Measurements from ENCODE around the gene CDKN2AIP.
A peak's percentile ranks its signal among the peaks of the same experiment; 100 is the strongest.
"Not testable (repeated sequence)": the region's sequence is repeated elsewhere in the genome, so short reads cannot be mapped to it uniquely, and the experiment has no call there.

The CDKN2AIP gene

DNA sequence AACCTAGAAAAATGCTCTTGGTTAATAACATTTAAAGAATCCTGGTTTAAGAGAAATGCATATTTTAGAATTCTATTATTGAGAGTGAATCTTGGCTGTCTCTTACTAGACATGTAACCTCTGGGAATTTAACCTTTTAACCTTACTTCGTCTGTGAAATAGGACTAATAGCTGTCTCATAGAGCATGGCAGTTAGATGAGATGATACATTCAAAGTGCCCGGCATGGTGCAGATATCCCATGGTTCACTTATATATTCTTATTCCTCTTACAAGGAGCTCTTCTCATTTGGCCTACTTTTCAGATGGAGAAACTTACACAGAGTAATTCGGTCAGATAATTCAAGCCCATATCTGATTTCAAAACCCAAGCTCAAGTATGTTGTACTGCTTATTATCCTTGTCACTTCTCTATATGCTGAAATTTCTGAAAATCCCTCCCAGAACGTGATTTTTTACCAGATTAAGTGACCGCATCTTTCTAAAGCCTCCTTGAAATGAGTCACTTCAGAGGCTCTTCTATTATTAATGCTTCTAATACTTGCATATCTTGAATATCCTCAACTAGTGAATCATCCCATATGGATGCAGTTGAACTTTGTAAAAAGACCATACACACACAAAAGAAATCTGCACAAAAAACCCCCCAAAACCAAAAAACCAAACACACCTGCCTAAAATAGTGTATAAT is 4.9 kb downstream of the CDKN2AIP start:
- DNase-seq, result no peak

DNA sequence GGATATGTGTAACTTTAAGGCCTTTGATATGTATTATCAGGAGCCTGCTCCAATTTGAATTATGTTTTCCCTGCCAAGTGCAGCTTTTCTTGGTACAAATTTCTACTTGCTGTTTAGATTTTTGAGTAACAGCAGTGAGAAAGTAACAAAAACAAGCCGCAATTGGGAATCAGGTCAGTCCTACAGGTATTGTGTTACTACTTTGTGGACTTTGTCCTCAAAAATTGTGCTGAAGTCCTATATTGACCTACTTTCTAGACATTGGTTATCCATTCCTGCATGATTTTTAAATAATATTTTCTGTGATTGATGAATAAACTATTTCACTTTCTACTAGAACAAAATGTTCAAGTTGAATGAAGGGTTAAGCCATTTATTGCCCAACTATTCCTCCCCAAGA is 5.7 kb downstream of the CDKN2AIP start:
- DNase-seq, result no peak

DNA sequence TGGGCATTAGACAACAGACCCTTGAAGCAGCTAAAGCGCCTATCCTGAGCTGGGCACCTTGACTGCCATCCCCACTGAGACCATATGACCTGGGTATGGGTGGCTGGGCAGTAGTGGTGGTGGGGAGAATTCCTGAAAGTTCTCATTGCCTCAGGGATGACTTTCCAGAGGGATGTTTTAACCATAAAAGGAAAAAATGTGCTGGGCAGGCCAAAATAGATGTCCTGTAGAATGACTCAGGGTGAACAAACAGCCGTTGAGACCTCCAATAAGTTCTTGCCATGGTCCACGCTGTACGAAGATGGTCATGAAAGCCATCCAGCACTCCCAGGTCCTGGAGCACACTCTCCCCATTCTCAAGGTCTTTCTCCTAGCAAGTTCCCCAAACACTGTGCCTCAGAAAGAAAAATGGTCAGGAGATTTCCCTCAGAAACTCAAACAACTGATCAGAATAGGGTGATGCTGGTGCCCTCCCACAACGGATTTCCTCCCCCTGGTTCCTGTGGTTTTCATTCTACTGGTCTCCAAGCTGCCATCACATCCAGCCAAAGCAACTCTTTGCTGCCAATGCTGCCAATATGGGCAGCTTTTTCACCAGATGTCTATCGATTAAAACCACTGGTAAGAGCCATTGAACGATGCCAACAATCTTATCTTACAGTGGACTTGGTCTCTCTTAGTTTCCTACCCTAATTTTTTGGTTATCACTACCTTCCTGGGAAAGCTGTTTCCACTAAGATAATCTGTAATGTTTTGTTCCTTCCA is 11.2 kb downstream of the CDKN2AIP start:
- no peak for DNase-seq

DNA sequence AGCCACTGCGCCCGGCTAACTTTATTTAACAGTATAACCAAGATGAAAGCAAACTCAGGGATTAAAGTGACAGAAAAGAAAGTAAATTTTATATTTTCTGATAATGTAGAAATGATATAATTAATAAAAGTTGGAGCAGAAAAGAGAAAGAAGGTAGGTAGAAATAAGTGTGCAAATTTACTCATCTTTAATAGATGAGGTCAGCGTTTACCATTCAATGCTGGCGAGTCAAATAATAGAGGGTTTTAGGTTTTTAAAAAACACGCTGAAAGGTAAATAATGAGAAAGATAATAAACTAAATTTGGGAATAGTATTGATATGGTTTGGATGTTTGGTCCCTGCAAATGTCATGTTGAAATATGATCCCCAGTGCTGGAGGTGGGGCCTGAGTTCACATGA is 13.6 kb downstream of the CDKN2AIP start:
- no peak for DNase-seq

DNA sequence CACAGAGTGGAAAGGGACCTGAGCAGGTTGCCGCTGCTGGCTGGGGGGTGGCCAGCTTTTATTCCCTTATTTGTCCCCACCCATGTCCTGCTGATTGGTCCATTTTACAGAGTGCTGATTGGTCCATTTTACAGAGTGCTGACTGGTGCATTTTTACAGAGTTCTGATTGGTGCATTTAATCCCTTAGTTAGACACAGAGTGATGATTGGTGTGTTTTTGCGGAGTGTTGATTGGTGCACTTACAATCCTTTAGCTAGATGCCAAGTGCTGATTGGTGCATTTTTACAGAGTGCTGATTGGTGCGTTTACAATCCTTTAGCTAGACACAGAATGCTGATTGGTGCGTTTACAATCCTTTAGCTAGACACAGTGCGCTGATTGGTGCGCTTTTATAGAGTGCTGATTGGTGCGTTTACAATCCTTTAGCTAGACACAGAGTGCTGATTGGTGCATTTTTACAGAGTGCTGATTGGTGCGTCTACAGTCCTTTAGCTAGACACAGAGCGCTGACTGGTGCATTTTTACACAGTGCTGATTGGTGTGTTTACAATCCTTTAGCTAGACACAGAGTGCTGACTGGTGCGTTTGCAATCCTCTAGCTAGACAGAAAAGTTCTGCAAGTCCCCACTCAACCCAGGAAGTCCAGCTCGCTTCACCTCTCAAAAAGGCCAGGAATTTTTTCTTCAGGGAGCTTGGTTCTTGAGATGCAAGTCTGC is 19.6 kb downstream of the CDKN2AIP start:
- DNase-seq, result not testable (repeated sequence)

DNA sequence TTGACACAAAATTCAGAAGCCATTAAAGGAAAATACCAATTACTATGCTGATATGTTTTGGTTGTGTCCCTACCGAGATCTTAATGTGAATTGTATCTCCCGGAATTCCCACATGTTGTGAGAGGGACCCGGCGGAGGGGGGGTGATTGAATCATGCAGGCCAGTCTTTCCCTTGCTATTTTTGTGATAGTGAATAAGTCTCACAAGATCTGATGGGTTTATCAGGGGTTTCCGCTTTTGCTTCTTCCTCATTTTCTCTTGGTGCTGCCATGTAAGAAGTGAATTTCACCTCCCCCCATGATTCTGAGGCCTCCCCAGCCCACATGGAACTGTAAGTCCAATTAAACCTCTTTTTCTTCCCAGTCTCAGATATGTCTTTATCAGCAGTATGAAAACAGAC is 21.4 kb downstream of the CDKN2AIP start:
- DNase-seq, result not testable (repeated sequence)

DNA sequence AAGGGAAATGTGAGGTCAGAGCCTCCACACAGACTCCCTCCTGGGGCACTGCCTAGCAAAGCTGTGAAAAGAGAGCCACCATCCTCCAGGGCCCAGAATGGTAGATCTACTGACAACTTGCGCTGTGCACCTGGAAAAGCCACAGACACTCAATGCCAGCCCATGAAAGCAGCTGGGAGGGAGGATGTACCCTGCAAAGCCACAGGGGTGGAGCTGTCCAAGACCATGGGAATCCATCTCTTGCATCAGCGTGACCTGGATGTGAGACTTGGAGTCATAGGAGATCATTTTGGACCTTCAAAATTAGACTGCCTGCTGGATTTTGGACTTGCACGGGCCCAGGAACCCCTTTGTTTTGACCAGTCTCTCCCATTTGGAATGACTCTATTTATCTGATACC is 22.8 kb downstream of the CDKN2AIP start:
- no peak for DNase-seq

DNA sequence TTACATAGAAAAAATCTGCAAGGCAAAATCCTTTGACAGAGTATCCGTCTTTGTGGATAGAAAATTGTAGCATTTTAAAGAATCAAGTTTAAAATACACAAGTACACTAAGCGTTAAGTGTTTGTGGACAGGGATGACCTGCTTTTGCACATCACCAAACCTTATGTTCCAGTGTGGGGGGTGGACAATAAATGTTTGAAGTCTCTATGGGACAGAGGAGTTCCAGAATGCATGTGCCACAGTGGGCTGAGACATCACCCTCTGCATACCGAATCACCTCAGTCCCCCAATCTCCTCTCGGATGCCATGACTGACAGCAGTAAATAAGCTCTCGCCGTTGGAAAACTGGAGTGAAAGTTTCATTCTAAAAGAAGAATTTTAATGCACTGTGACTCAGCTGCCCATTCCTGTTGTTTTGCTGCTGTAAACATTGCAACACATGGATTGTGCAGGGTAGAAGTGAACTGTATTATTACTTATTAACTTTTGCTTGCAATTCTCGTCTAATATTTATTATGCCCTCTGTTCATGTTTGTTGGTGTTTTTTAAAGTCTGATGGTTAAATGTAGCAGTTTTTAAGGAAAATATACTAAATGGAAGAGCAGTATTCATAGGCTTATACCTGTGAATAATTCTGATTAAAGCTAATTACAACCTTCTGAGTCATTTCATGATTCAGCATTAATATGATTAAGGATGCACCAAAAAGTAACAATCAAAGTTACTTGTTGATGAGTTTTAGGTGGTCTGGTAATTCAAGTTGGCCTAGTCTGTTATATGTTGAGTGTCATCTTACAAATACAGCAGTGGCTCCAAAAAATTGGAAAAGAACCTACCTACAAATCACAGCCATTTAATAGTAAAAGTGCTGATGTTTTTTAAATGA is 24.0 kb downstream of the CDKN2AIP start:
- DNase-seq, result no peak

DNA sequence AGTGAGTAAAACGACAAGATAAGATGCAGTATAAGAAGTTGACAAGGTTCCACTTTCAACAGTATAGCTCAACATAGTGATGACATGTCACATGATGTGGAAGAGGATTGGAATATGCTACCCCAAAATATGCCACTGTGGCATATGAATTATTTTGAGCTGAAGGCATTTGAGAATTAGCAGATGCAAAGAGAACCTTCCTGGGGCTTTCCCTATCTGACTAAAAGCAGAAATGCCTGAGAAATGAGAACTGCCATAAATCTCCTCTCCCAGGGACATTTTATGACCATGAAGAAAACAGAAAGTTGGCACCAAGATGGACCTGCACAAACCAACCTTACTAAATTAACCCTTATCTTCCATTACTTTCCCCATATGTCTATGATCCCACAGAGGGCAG is 24.8 kb downstream of the CDKN2AIP start:
- DNase-seq, result no peak

DNA sequence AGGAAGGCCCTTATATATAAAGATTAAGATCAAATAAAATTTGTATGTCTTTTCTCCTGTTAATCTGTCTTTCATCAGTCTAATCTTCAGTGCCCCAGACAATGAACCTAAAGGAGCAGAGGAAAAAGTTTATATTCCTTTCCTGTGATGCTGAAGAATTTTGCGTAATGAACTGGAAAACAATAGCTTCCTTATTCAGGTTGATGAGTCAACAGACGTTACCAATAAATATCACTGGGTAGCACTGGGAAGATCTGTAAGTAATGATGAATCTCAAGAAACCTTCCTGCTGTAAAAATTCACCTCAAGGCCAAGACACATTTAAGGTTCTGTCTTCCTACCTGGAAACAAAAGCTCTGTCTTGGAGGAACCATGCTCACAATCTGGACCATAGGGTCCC is 25.5 kb downstream of the CDKN2AIP start:
- DNase-seq, result no peak

DNA sequence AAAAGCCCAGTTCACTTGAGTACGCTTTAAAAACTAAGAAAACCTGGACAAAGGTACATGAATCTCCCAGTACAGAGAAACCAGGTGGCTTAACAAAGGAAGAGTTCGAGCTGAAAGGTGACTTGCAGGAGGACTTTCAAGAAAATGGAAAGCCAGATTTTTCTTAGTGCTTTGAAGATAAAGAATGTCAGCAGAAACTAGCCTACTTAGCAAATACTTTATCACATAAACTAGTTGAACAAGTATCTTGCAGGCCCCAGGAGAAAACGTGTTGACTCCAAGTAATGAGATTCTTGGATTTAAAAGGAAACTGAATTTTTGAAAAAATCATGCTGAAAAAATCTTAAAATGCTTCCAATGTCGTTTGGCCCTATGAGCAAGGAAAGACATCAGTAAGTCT is 26.4 kb downstream of the CDKN2AIP start:
- no peak for DNase-seq

DNA sequence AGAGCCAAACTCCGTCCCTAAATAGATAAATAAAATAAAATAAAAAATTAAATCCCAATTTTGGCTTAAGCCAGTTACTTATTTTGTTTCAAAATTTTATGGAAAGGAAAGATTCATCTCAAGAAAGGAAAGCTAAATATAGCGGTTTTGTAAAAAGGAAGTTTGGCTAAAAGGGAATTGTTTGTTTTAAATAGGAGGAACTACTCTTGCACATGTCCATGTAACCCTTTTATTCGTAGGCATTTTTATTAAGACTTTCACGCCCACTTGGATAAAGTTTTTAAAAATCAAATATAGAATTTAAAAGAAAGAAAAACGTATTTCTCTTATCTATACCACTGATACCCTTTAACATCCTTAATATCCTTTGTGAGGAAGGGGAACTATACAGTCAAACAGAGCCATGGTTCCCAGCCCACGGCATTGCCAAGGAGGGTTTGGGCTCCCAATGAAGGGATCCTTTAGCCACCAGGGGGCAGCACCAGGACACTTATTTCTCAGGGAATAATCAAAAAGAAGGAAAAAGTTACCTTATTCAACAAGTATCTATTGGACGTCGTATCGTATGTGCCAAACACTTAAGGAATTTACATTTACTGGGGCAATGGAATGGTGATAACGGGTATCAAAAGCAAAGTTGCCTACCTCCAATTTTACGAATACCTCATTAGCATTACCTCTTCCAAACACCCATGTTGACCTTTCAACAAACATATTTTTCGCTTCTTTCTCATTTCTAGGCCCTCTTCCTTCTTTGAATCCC is 27.7 kb downstream of the CDKN2AIP start:
- DNase-seq, result peak; percentile 77

DNA sequence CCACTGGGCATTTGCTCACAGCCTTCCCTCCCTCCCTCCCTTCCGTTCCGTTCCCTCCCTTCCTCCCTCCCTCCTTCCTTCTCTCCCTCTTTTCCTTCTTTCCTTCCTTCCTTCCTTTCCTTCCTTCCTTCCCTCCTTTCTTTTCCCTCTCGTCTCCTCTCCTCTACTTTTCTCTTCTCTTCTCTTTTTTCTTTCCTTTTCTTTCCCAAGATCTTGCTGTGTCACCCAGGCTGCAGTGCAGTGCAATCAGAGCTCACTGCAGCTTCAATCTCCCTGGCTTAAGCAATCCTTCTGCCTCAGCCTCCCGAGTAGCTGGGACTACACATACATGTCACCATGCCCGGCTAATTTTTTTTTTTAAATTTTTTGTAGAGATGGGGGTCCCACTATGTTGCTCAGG is 33.7 kb downstream of the CDKN2AIP start:
- no peak for DNase-seq

DNA sequence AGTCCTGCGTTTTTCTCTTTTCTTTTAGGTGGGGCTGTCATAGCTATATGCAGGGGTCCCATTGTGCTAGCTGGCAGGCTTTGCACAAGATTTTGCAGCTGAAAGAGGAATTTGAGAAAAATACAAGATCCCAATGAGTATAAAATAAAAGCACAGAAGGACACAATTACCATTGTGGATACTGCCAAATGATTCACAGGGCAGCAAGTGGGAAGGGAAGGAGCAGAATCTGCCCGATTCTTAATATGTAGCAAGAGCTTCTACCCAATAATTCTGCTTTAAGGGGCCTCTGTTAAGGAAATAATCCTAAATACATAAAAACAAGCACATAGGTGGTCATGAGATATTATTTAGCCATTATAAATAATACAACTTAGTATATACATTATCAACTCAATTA is 34.5 kb downstream of the CDKN2AIP start:
- no peak for DNase-seq

DNA sequence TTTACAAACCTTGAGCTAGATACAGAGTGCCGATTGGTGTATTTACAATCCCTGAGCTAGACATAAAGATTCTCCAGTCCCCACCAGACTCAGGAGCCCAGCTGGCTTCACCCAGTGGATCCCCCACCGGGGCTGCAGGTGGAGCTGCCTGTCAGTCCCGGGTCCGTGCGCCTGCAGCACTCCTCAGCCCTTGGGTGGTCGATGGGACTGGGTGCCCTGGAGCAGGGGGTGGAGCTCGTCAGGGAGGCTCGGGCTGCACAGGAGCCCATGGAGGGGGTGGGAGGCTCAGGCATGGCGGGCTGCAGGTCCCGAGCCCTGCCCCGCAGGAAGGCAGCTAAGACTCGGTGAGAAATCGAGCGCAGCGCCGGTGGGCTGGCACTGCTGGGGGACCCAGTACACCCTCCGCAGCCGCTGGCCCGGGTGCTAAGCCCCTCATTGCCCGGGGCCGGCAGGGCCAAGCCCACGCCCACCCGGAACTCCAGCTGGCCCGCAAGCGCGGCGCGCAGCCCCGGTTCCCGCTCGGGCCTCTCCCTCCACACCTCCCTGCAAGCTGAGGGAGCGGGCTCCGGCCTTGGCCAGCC is 38.2 kb downstream of the CDKN2AIP start:
- not testable (repeated sequence) for DNase-seq

DNA sequence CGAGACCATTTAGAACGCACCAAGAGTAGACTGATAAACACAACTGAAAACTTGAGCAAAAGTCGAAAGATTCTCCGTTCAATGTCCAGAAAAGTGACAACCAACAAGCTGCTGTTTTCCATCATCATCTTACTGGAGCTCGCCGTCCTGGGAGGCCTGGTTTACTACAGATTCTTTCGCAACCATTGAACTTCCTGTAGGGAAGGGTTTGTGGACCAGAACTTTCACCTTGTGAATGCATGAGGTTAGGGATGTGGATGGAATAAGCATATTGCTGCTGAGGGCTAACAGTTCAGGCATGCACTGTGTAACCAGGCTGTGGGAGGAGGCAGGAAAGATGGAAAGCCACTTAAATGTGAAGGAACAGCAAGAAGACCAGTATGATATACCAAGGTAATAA is 39.6 kb downstream of the CDKN2AIP start:
- DNase-seq, result no peak

DNA sequence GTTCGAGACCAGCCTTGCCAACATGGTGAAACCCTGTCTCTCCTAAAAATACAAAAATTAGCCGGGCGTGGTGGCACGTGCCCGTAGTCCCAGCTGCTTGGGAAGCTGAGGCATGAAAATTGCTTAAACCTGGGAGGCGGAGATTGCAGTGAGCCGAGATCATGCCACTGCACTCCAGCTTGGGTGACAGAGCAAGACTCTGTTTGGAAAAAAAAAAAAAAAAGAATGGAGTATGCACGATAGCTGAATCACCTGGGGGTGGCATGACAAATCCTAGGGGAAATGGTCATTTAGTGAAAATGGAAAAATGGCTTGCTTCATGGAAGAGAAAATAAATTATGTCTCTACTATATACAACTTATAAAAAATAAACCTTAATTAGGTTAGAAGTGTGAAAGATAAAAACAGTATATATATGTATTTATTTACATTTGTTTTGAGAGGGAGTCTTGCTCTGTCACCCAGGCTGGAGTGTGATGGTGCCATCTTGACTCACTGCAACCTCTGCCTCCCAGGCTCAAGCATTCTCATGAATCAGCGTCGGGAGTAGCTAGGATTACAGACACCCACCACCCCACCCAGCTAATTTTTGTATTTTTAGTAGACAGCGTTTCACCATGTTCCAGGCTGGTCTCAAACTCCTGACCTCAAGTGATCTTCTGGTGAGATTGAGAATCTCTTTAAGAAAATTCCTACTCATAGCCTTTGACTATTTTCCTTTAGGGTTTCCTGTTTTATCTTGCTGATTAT is 41.1 kb downstream of the CDKN2AIP start:
- no peak for DNase-seq

DNA sequence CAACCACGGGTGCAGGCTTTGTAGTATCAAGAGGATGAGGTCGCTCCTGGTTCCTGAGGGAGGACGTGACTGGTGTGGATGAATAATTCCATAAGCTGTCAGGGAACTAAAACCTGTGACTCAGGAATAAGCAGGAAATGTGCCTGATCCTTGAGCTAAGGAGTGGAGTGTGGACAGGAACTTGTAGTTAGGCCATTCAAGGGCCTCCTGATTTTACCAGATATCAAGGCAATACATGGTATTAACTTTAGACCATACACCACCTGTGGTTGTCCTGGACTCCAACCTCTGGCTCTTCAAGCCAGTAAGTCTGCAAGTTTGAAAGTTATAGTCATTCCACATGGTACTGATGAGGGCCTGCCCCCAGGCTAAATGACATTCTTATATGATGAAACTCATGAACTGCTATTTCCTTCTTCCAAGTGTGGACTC is 48.4 kb downstream of the CDKN2AIP start:
- DNase-seq, result no peak

DNA sequence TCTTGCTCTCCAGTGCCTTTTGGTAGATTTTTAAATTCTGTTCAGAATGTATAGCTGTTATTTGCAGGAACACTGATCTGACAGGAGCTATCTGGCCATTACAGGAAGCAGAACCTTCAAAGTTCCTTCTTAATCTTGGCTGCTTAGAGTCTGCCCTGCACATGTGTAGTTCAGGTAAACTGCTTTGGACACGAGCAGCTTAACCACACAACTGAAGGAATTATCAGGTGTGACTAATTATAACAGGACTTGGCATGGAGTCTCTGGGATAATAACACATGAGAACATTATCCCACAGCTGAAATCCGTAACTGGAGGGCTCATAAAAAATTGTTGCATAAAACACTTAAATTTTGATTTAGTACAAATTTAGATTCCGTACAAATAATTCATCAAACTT is 48.8 kb downstream of the CDKN2AIP start:
- DNase-seq, result no peak

DNA sequence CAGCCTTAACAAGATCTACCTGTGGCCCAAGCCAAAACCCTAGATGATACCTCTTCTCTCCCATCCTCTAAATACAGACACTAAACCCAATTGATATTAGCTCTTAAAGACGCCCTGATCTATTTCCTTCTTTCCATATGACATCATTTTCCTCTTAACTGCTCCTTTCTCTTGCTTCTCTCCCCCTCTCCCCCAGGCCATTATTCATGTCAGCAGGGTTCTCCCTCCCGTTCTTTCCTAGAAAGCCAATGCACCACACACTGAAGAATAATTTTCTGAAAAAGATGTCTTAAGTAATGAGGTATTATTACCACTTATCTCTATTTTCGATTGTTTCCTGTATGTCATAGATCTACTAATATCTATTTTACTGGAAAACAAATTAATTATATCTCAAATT is 50.7 kb downstream of the CDKN2AIP start:
- DNase-seq, result no peak

Measured in left hindlimb (tissue), 1 donor.